ENCODE data around the gene UGT1A10.

Gene UGT1A10

GRCh38 chr2:233681521-233682099, 45.4 kb downstream of the UGT1A10 start, which contains the start of gene UGT1A7:
UGT1A7 (plus strand) TSS chr2:233681901; CDS start chr2:233681938, 37 bp downstream.
- Mint-ChIP-seq H3K27ac (no peak within 1 kb of the TSS), H3K9me3 (no peaks in the 10 kb centered on the region), H3K4me1 (no peaks in the 10 kb centered on the region), H3K4me3 (no peak within 1 kb of the TSS), H3K27me3 (ENCODE audit: low read depth, poor library complexity) (peaks cover 12% of the 10 kb centered on the region), H3K36me3 (ENCODE audit: low read depth) (no peaks in the 10 kb centered on the region)
- no peak for DNase-seq
- TF ChIP-seq, protein P1, sequence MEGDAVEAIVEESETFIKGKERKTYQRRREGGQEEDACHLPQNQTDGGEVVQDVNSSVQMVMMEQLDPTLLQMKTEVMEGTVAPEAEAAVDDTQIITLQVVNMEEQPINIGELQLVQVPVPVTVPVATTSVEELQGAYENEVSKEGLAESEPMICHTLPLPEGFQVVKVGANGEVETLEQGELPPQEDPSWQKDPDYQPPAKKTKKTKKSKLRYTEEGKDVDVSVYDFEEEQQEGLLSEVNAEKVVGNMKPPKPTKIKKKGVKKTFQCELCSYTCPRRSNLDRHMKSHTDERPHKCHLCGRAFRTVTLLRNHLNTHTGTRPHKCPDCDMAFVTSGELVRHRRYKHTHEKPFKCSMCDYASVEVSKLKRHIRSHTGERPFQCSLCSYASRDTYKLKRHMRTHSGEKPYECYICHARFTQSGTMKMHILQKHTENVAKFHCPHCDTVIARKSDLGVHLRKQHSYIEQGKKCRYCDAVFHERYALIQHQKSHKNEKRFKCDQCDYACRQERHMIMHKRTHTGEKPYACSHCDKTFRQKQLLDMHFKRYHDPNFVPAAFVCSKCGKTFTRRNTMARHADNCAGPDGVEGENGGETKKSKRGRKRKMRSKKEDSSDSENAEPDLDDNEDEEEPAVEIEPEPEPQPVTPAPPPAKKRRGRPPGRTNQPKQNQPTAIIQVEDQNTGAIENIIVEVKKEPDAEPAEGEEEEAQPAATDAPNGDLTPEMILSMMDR (IDR thresholded peaks at IDR 0.05): no peak

- H3K27ac Mint-ChIP-seq: no peak overlapping the region
- no peak overlapping the region for H3K4me3 Mint-ChIP-seq
- H3K4me1 Mint-ChIP-seq: no peaks in the 10 kb centered on the region
- TF ChIP-seq, protein P1 (IDR thresholded peaks at IDR 0.05): no peak
- peaks cover 9% of the 10 kb centered on the region for H3K27me3 Mint-ChIP-seq (ENCODE audit: low read depth, poor library complexity)
- no peaks in the 10 kb centered on the region for H3K36me3 Mint-ChIP-seq (ENCODE audit: low read depth)
- no peak for DNase-seq
- H3K9me3 Mint-ChIP-seq: no peaks in the 10 kb centered on the region
Measured at GRCh38 chr2:233684640-233685039, 48.4 kb downstream of the UGT1A10 start.

DNA sequence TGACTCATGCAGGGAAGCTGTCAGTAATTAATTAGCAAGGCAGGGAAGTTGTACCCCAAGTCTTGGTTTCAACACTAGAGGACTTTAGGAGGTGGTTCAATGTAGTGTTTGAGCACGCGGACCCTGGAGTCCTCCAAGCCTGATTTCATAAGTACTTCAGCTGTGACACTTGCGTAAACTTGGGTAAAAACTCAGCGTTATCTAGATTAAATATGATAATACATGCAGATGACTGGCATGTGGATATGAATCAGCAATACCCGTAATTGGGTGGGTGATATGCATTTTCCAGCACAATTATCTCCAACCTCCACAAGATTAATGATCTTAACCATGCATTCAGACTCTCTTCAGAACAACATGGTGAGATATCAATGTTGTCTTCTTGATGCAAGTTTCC, 50.7 kb downstream of the UGT1A10 start:
- TF ChIP-seq, protein P1 (IDR thresholded peaks at IDR 0.05): no peak
- no peaks in the 10 kb centered on the region for H3K9me3 Mint-ChIP-seq
- no peaks in the 10 kb centered on the region for H3K36me3 Mint-ChIP-seq (ENCODE audit: low read depth)
- DNase-seq: no peak
- no peak overlapping the region for H3K4me3 Mint-ChIP-seq
- H3K27ac Mint-ChIP-seq: no peak overlapping the region
- H3K27me3 Mint-ChIP-seq (ENCODE audit: low read depth, poor library complexity): peaks cover 2% of the 10 kb centered on the region
- no peaks in the 10 kb centered on the region for H3K4me1 Mint-ChIP-seq

- Mint-ChIP-seq H3K27me3 (ENCODE audit: low read depth, poor library complexity) (peaks cover 5% of the 10 kb centered on the region), H3K36me3 (ENCODE audit: low read depth) (no peaks in the 10 kb centered on the region), H3K4me1 (no peaks in the 10 kb centered on the region), H3K9me3 (no peaks in the 10 kb centered on the region), H3K27ac (no peak overlapping the region), H3K4me3 (no peak overlapping the region)
- TF ChIP-seq, protein P1 (IDR thresholded peaks at IDR 0.05): no peak
- DNase-seq: no peak
Measured at GRCh38 chr2:233688341-233688740, 52.1 kb downstream of the UGT1A10 start.

DNA sequence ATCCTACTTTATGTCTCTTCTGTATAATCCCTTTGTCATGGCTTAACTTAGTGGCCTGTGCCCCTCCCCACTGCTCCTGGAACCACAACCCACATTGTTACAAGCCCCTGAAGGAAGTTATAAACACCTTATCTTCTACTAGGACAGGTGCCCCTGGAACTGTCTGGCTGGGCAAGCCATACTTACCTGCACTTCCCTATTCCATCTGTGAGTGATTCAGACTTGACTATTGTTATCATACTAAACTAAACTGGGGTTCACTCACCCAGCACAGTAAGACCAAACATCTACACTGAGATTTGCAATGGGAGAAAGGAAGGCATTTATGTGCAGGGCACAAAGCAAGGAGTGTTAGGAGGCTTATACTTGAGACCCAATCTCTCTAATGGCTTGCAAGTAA, 52.8 kb downstream of the UGT1A10 start:
- TF ChIP-seq, protein P1 (IDR thresholded peaks at IDR 0.05): no peak
- H3K4me1 Mint-ChIP-seq: peaks cover 5% of the 10 kb centered on the region
- no peak overlapping the region for H3K27ac Mint-ChIP-seq
- peaks cover 5% of the 10 kb centered on the region for H3K27me3 Mint-ChIP-seq (ENCODE audit: low read depth, poor library complexity)
- H3K9me3 Mint-ChIP-seq: no peaks in the 10 kb centered on the region
- no peak overlapping the region for H3K4me3 Mint-ChIP-seq
- no peaks in the 10 kb centered on the region for H3K36me3 Mint-ChIP-seq (ENCODE audit: low read depth)
- no peak for DNase-seq

GRCh38 chr2:233689501-233689900, 53.3 kb downstream of the UGT1A10 start:
- peaks cover 5% of the 10 kb centered on the region for H3K4me1 Mint-ChIP-seq
- H3K4me3 Mint-ChIP-seq: no peak overlapping the region
- TF ChIP-seq, protein P1 (IDR thresholded peaks at IDR 0.05): no peak

More at GRCh38 chr2:233689501-233689900, 53.3 kb downstream of the UGT1A10 start:
- H3K9me3 Mint-ChIP-seq: no peaks in the 10 kb centered on the region
- H3K36me3 Mint-ChIP-seq (ENCODE audit: low read depth): no peaks in the 10 kb centered on the region
- no peak for DNase-seq
- no peak overlapping the region for H3K27ac Mint-ChIP-seq
- peaks cover 5% of the 10 kb centered on the region for H3K27me3 Mint-ChIP-seq (ENCODE audit: low read depth, poor library complexity)
